ENCODE data around the gene PRMT5. TPM values are rescaled to one million over a fixed set of nuclear protein-coding genes. Genes with fewer than 3 reads are reported as not detected.

The PRMT5 gene
- total and polyA plus RNA-seq, 2 donors (not counting 3 experiments of a cell fraction or from before 2014, with no cell fraction given) = 73.1 to 197 TPM

- H3K4me3 ChIP-seq (replicated peaks in 1 of 3; ENCODE audit: insufficient read depth in 1 of 3, low read depth in 1 of 3, low read length in 3 of 3) = peak overlapping the region in 2 of 3 experiments; percentile 26 to 32
- H3K9ac ChIP-seq (replicated peaks; ENCODE audit: extremely low read depth, insufficient read depth, low read length) = no peak overlapping the region
- H3K36me3 ChIP-seq (ENCODE audit: control insufficient read depth in 2 of 2, extremely low read depth in 1 of 2, insufficient read depth in 2 of 2, low read length in 2 of 2) = no peaks in the 10 kb centered on the region
- BruUV-seq (replicated peaks) = no TSS peak
- peak overlapping the region; percentile 91 for H2AFZ ChIP-seq (ENCODE audit: low read depth, low read length)
- H3K27me3 ChIP-seq (ENCODE audit: control insufficient read depth in 2 of 2, insufficient read depth in 2 of 2, low read length in 2 of 2) = no peaks in the 10 kb centered on the region
- dilution Hi-C loops (cut with MboI; ENCODE audit: extremely low pct_ligation_motif_present, low sequenced_read_pairs) = no loop called here
- no peaks in the 10 kb centered on the region for H3K79me2 ChIP-seq (ENCODE audit: control insufficient read depth, insufficient read depth, low read length)
- H4K20me1 ChIP-seq (replicated peaks; ENCODE audit: control insufficient read depth, extremely low read depth, insufficient read depth, low read length) = no peaks in the 10 kb centered on the region
- CTCF ChIA-PET = interaction anchor here (1.0 to 11.4 kb wide), 6 partner anchors 15 to 316 kb away, joined by 3 to 80 read pairs (median 5); partner anchors contain the start of genes LRP10 and MMP14
- H3K4me2 ChIP-seq (ENCODE audit: insufficient read depth, low read length) = peak overlapping the region; percentile 33
- TF ChIP-seq POLR2AphosphoS5 (IDR thresholded peaks at IDR 0.05; ENCODE audit: insufficient read depth, low read depth, low read length) (no peak), MYC (IDR thresholded peaks at IDR 0.05; ENCODE audit: low read depth, low read length) (no peak), CTCF (IDR thresholded peaks at IDR 0.05; ENCODE audit: extremely low read depth in 1 of 2, insufficient read depth in 1 of 2, low read depth in 1 of 2, low read length in 2 of 2) (peak; percentile 6 to 37), MAX (IDR thresholded peaks at IDR 0.05; ENCODE audit: insufficient read depth, insufficient read length) (peak; percentile 51), GATA2 (IDR thresholded peaks at IDR 0.05; ENCODE audit: insufficient read depth, insufficient read length, low read depth, low read length) (no peak), POLR2A (IDR thresholded peaks at IDR 0.05; ENCODE audit: low read depth, low read length) (no peak), FOS (IDR thresholded peaks at IDR 0.05; ENCODE audit: borderline replicate concordance, insufficient read depth, low read length) (no peak), JUN (IDR thresholded peaks at IDR 0.05; ENCODE audit: borderline replicate concordance, insufficient read depth, insufficient read length, low read depth) (no peak), EZH2 (IDR thresholded peaks at IDR 0.05; ENCODE audit: borderline replicate concordance, low read depth, low read length, severe bottlenecking) (no peak)
- H3K9me3 ChIP-seq (replicated peaks; ENCODE audit: control insufficient read depth, insufficient read depth, low read length) = no peaks in the 10 kb centered on the region
- no peaks in the 10 kb centered on the region for H3K9me1 ChIP-seq (replicated peaks; ENCODE audit: control insufficient read depth, extremely low read depth, insufficient read depth, low read length)
- peak; percentile 21 for FAIRE-seq
- no peaks in the 10 kb centered on the region for H3K4me1 ChIP-seq (ENCODE audit: control insufficient read depth, extremely low read depth, insufficient read depth, low read length)
- H3K27ac ChIP-seq (ENCODE audit: insufficient read depth, low read depth, low read length) = no peak overlapping the region
- POLR2A ChIA-PET = no interaction called here
- intact Hi-C loops (cut with micrococcal nuclease) = no loop called here
- peak; percentile 24 for DNase-seq (ENCODE audit: low read depth, low spot score)
Measured at GRCh38 chr14:22886500-22887259, 42.5 kb downstream of the PRMT5 start.

All from endothelial cell of umbilical vein (primary cell).